ENCODE measurements around the gene EPHA4. TPM values are rescaled to one million over a fixed set of nuclear protein-coding genes. Genes with fewer than 3 reads are reported as not detected.

The EPHA4 gene
- total and polyA plus RNA-seq, 2 of the 4 experiments (the other 2 are of a cell fraction) = 36.9 to 132 TPM

GRCh38 chr2:221529943-221530652 is 42.0 kb downstream of the EPHA4 start:
- Histone ChIP-seq H3K9me1 (ENCODE audit: insufficient read depth, low read length) (peaks cover 9% of the 10 kb centered on the region), H4K91ac (ENCODE audit: insufficient read depth, low read depth, low read length) (peak overlapping the region; percentile 76), H2BK120ac (ENCODE audit: low read depth, low read length) (peak overlapping the region; percentile 90), H2BK5ac (ENCODE audit: low read depth, low read length, poor library complexity, severe bottlenecking) (peak overlapping the region; percentile 76), H3K27ac (ENCODE audit: insufficient read depth, low read length) (peak overlapping the region; percentile 70), H4K5ac (ENCODE audit: low read depth, low read length) (peak overlapping the region; percentile 97), H2AK5ac (ENCODE audit: low read depth, low read length) (peak overlapping the region; percentile 71; the same call in 1 of the 2 replicates), H2AK9ac (replicated peaks; ENCODE audit: low read depth, low read length, poor library complexity) (peak overlapping the region; percentile 29), H2BK15ac (ENCODE audit: low read depth, low read length) (peak overlapping the region; percentile 72; the same call in 1 of the 3 replicates), H3K14ac (replicated peaks; ENCODE audit: low read depth, low read length) (peak overlapping the region; percentile 92), H3K9me3 (ENCODE audit: control insufficient read depth, insufficient read depth, low read length) (no peaks in the 10 kb centered on the region), H3K23ac (ENCODE audit: low read depth, low read length) (peak overlapping the region; percentile 61), H3K4me1 (ENCODE audit: control insufficient read depth, insufficient read depth, low read length) (peaks cover 23% of the 10 kb centered on the region), H3K4me3 (ENCODE audit: insufficient read depth, low read depth, low read length) (peak overlapping the region; percentile 11; the same call in 1 of the 2 replicates), H3K9ac (ENCODE audit: low read depth, low read length) (peak overlapping the region; percentile 27; the same call in 1 of the 2 replicates), H4K20me1 (ENCODE audit: insufficient read depth, low read length) (no peaks in the 10 kb centered on the region), H3K4me2 (ENCODE audit: low read depth, low read length) (peak overlapping the region; percentile 92), H3K4ac (ENCODE audit: low read depth, low read length) (peak overlapping the region; percentile 85), H3K18ac (ENCODE audit: low read depth, low read length) (peak overlapping the region; percentile 97), H3K27me3 (ENCODE audit: control insufficient read depth, insufficient read depth, low read length) (no peaks in the 10 kb centered on the region), H2AFZ (replicated peaks; ENCODE audit: low read length, poor library complexity) (peak overlapping the region; percentile 69), H3K56ac (ENCODE audit: extremely low read depth, insufficient read depth, low read length) (no peak overlapping the region; the same call in 1 of the 2 replicates), H4K8ac (ENCODE audit: low read depth in 2 of 2, low read length in 2 of 2) (peak overlapping the region; percentile 34 to 86), H3K79me1 (ENCODE audit: low read depth in 1 of 2, low read length in 2 of 2) (peaks cover 21 to 31% of the 10 kb centered on the region in 2 experiments), H3K36me3 (ENCODE audit: control insufficient read depth, insufficient read depth, low read length) (0 out of 2 replicates have a peak, but pooled peaks cover under 1% of the 10 kb centered on the region), H2BK20ac (ENCODE audit: low read depth, low read length) (peak overlapping the region; percentile 87)
- peak; percentile 80 for ATAC-seq (ENCODE audit: low read depth)
- dilution Hi-C loops (cut with HindIII; ENCODE audit: low sequenced_read_pairs, unreplicated experiment) (no loop called here), in situ Hi-C loops (cut with MboI; ENCODE audit: low sequenced_read_pairs) (no loop called here), intact Hi-C loops (cut with micrococcal nuclease) (no loop called here)
- CTCF ChIA-PET = interaction anchor here (0.6 to 0.7 kb wide), 2 partner anchors 27 to 523 kb away, joined by 3 read pairs; no protein-coding TSS in a partner anchor
- TF ChIP-seq CTCF (conservative IDR thresholded peaks at IDR 0.05; ENCODE audit: low read depth, low read length) (no peak), MAZ (IDR thresholded peaks at IDR 0.05; ENCODE audit: borderline replicate concordance, low read depth, low read length) (no peak), RFX5 (IDR thresholded peaks at IDR 0.05; ENCODE audit: low read depth, low read length) (no peak), POLR2A (IDR thresholded peaks at IDR 0.05; ENCODE audit: low read depth, low read length) (no peak), FOS (IDR thresholded peaks at IDR 0.05; ENCODE audit: low read depth, low read length) (peak; percentile 57), RAD21 (IDR thresholded peaks at IDR 0.05; ENCODE audit: low read length) (no peak)
- TF ChIP-seq, protein P1, sequence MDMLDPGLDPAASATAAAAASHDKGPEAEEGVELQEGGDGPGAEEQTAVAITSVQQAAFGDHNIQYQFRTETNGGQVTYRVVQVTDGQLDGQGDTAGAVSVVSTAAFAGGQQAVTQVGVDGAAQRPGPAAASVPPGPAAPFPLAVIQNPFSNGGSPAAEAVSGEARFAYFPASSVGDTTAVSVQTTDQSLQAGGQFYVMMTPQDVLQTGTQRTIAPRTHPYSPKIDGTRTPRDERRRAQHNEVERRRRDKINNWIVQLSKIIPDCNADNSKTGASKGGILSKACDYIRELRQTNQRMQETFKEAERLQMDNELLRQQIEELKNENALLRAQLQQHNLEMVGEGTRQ (IDR thresholded peaks at IDR 0.05; ENCODE audit: low read depth, low read length) = no peak
- TF ChIP-seq, protein P2, sequence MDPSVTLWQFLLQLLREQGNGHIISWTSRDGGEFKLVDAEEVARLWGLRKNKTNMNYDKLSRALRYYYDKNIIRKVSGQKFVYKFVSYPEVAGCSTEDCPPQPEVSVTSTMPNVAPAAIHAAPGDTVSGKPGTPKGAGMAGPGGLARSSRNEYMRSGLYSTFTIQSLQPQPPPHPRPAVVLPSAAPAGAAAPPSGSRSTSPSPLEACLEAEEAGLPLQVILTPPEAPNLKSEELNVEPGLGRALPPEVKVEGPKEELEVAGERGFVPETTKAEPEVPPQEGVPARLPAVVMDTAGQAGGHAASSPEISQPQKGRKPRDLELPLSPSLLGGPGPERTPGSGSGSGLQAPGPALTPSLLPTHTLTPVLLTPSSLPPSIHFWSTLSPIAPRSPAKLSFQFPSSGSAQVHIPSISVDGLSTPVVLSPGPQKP (IDR thresholded peaks at IDR 0.05; ENCODE audit: borderline replicate concordance, low read depth, low read length) = no peak
- peak; percentile 93 for DNase-seq
- no TSS peak for BruUV-seq (replicated peaks)
- POLR2A ChIA-PET (ENCODE audit: unreplicated experiment) = interaction anchor here (0.6 kb wide), 2 partner anchors 17 to 1016 kb away, joined by 4 to 5 read pairs; no protein-coding TSS in a partner anchor
- no CpG with 5 or more reads among the region's 10 CpGs for WGBS, 2 experiments (ENCODE audit: extremely low coverage in 2 of 2, insufficient read length in 1 of 2)
